Measurements from ENCODE around the gene KCNAB3. TPM values are rescaled to one million over a fixed set of nuclear protein-coding genes. Genes with fewer than 3 reads are reported as not detected.

KCNAB3 gene
- total and polyA plus RNA-seq, 8 donors: 0.31 to 7.8 (median 2.9) TPM; not detected in 1

DNA sequence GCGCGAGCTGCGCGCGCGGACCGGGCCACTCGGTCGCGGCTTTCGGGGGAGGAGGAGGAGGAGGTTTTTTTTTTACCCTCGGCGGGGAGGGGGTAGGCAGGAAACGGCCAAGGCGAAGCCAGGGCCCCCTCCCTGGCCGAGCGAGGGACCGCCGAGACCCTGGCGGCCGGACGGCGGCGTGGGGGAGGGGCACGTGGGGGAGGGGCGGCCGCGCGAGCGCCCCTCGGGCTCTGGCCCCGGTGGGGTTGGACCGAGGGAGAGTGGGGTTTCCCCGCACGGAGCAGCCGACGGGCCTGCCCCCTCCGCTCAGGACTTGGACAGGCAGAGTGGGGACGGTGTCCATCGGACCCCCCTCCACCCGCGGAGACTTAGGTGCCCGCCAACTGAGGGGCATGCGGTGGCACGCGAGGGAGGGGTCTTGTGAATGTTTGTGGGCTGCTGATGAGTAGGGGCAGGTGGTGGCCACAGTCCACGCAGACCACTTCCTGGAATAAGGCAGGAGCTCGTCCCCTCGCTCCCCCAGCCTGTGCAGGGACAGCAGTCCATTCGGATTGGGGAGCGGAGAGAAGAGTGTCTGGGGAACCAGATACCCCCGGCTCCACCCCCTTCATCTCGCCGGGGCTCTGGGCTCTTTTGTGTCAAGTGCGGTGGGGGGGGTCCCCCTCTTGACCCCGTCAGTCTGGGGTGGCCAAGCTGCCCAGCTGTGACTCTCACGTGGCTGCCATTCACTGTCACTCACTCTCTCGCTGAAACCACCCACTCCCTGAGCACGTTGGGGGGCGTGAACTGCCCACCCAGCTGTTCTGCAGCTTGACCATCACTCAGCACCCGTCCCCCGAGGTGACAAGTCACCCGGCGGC lies 44.1 kb downstream of the KCNAB3 start:
- peak; percentile 39 to 82 for DNase-seq
- intact Hi-C loops (cut with DNase I; ENCODE audit: low total_unique reads): no loop called here
- 0 to 2% (median 0%) methylated on average over 18 to 57 of the region's 64 CpGs for WGBS, 5 donors
- no peak for TF ChIP-seq POLR2AphosphoS5 (IDR thresholded peaks at IDR 0.05)
- TF ChIP-seq POLR2A (IDR thresholded peaks at IDR 0.05): no peak
- TF ChIP-seq, protein P1, sequence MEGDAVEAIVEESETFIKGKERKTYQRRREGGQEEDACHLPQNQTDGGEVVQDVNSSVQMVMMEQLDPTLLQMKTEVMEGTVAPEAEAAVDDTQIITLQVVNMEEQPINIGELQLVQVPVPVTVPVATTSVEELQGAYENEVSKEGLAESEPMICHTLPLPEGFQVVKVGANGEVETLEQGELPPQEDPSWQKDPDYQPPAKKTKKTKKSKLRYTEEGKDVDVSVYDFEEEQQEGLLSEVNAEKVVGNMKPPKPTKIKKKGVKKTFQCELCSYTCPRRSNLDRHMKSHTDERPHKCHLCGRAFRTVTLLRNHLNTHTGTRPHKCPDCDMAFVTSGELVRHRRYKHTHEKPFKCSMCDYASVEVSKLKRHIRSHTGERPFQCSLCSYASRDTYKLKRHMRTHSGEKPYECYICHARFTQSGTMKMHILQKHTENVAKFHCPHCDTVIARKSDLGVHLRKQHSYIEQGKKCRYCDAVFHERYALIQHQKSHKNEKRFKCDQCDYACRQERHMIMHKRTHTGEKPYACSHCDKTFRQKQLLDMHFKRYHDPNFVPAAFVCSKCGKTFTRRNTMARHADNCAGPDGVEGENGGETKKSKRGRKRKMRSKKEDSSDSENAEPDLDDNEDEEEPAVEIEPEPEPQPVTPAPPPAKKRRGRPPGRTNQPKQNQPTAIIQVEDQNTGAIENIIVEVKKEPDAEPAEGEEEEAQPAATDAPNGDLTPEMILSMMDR (IDR thresholded peaks at IDR 0.05): no peak
- TF ChIP-seq EP300 (IDR thresholded peaks at IDR 0.05): no peak
- H3K27ac ChIP-seq: peak overlapping the region; percentile 95 to 98 (median 97)
- no peaks in the 10 kb centered on the region for H3K9me3 ChIP-seq
- H3K4me1 ChIP-seq: peaks cover 32 to 85% (median 75%) of the 10 kb centered on the region in 4 donors
- H3K27me3 ChIP-seq: no peaks in the 10 kb centered on the region
- peaks cover 3 to 25% (median 17%) of the 10 kb centered on the region in 4 donors for H3K36me3 ChIP-seq
- H3K4me3 ChIP-seq: peak overlapping the region; percentile 78 to 93 (median 84)

DNA sequence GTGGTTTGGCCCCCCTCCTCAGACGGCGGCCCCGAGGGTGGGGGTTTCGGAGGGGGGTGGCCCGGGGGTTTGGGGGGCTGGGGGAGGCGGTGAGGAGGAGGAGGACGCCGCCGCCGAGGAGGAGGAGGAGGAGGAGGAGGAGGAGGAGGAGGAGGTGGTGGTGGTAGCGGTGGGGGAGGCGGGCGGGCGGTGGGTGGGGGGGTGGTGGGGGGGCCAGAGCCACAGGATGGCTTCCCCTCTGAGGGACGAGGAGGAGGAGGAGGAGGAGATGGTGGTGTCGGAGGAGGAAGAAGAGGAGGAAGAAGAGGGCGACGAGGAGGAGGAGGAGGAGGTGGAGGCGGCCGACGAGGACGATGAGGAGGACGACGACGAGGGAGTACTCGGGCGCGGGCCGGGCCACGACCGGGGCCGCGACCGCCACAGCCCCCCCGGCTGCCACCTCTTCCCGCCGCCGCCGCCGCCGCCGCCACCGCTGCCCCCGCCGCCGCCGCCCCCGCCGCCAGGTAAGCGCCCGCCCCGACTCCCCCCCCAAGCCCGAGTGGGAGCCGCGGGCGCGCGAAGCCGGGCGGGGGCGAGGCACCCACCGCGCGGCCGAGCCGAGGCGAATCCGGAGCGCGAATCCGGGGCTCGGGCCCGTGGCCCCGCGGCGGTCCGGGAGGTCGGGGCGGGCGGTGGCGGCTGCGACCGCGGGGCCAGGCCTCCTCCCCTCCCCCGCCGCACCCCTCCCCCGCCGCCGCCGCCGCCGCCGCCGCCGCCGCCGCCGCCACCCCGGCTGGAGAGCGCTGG lies 44.9 kb downstream of the KCNAB3 start:
- Histone ChIP-seq H3K27me3 (no peaks in the 10 kb centered on the region), H3K9me3 (no peaks in the 10 kb centered on the region), H3K36me3 (peaks cover 4 to 26% (median 17%) of the 10 kb centered on the region in 4 donors), H3K4me3 (peak overlapping the region; percentile 78 to 93 (median 84)), H3K27ac (peak overlapping the region; percentile 95 to 98 (median 97)), H3K4me1 (peaks cover 30 to 84% (median 70%) of the 10 kb centered on the region in 4 donors)
- DNase-seq: peak; percentile 28 to 57
- no peak for TF ChIP-seq POLR2A (IDR thresholded peaks at IDR 0.05)
- no peak for TF ChIP-seq EP300 (IDR thresholded peaks at IDR 0.05)
- TF ChIP-seq, protein P1 (IDR thresholded peaks at IDR 0.05): no peak
- no peak for TF ChIP-seq POLR2AphosphoS5 (IDR thresholded peaks at IDR 0.05)
- intact Hi-C loops (cut with DNase I; ENCODE audit: low total_unique reads): no loop called here
- WGBS, 5 donors: 0 to 6% (median 1%) methylated on average over 5 to 64 of the region's 100 CpGs

DNA sequence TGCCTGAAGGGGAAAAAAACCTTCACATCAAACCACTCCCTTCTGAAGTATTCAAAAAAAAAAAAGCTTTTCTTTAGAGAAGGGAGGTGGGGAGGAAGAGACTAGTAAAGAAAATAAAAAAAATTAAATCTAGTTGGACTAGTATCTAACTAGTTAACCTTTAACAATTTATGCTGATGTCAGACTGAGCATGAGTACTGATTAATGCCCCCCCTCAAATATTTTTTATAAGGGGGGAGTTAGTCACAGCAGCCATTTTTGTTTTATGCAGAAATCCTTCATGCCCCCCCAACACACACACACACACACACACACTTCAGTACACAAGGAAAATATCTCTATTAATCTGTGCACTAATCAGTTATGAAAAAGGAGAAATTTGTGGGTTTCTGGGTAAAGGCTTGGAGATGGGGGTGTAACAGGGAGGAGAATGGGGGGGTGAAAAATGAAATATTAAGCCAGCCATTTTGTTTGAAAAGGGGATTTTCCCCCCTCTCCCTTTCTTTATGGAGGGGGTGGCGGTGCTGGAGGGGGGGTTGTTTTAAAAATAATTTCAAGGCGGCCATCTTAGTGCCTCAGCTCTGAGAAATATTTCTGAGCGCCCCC lies 45.8 kb downstream of the KCNAB3 start:
- Histone ChIP-seq H3K4me3 (peak overlapping the region; percentile 78 to 93 (median 84)), H3K9me3 (no peaks in the 10 kb centered on the region), H3K27me3 (no peaks in the 10 kb centered on the region), H3K4me1 (peaks cover 21 to 78% (median 61%) of the 10 kb centered on the region in 4 donors), H3K27ac (peak overlapping the region in 4 of 5 donors; percentile 95 to 98 (median 98)), H3K36me3 (peaks cover 4 to 34% (median 21%) of the 10 kb centered on the region in 4 donors)
- TF ChIP-seq EP300 (IDR thresholded peaks at IDR 0.05) (no peak), POLR2AphosphoS5 (IDR thresholded peaks at IDR 0.05) (no peak), POLR2A (IDR thresholded peaks at IDR 0.05) (no peak)
- TF ChIP-seq, protein P1 (IDR thresholded peaks at IDR 0.05): no peak
- DNase-seq: peak in 1 of 2 donors; percentile 83
- intact Hi-C loops (cut with DNase I; ENCODE audit: low total_unique reads): no loop called here
- WGBS, 5 donors: 0 to 9% (median 5%) methylated on average over 3 of the region's 3 CpGs

DNA sequence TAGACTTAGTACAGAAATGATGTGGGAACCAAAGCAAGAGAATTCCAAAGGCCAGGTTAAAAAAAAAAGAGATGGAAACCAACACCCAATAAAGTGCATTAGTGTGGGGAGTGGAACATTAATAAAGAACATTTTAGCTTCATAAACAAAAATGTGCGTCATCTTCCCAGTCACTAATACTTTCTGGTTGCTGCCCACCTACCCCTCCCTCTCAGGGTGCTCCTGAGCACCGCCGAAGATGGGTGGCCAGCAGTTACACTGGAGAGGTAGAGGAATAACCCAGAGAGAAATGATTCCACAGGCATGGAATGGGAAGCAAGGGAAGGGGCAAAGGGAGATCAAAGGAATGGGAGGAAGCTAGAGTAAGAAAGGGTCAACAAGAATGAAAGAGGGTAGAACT lies 47.0 kb downstream of the KCNAB3 start:
- 64 to 81% (median 76%) methylated on average over 3 of the region's 3 CpGs for WGBS, 5 donors
- H3K36me3 ChIP-seq: peaks cover 4 to 41% (median 26%) of the 10 kb centered on the region in 4 donors
- H3K27me3 ChIP-seq: no peaks in the 10 kb centered on the region
- no peak overlapping the region for H3K4me3 ChIP-seq
- TF ChIP-seq, protein P1 (IDR thresholded peaks at IDR 0.05): no peak
- no peak for TF ChIP-seq POLR2A (IDR thresholded peaks at IDR 0.05)
- no peak for TF ChIP-seq POLR2AphosphoS5 (IDR thresholded peaks at IDR 0.05)
- TF ChIP-seq EP300 (IDR thresholded peaks at IDR 0.05): no peak
- H3K9me3 ChIP-seq: no peaks in the 10 kb centered on the region
- no peak for DNase-seq
- intact Hi-C loops (cut with DNase I; ENCODE audit: low total_unique reads): no loop called here
- H3K4me1 ChIP-seq: peaks cover 8 to 66% (median 49%) of the 10 kb centered on the region in 4 donors
- H3K27ac ChIP-seq: peak overlapping the region in 4 of 5 donors; percentile 95 to 98 (median 98)
